ENCODE results near the gene LCN15.
"Not testable (repeated sequence)": the region's sequence is repeated elsewhere in the genome, so short reads cannot be mapped to it uniquely, and the experiment has no call there.

Gene LCN15

GRCh38 chr9:136719195-136719880 is 45.0 kb downstream of the LCN15 start:
- no peak for DNase-seq

- DNase-seq = no peak
Measured at GRCh38 chr9:136718345-136719194, 45.7 kb downstream of the LCN15 start.

- DNase-seq = no peak
Measured at GRCh38 chr9:136717399-136717798, 46.9 kb downstream of the LCN15 start.

GRCh38 chr9:136714893-136715274 is 49.4 kb downstream of the LCN15 start:
- DNase-seq = no peak

GRCh38 chr9:136714096-136714892 is 50.0 kb downstream of the LCN15 start:
- no peak for DNase-seq

GRCh38 chr9:136713550-136713949 is 50.8 kb downstream of the LCN15 start:
- peak; percentile 18 for DNase-seq

GRCh38 chr9:136712690-136713544 is 51.4 kb downstream of the LCN15 start:
- DNase-seq = no peak

- peak; percentile 54 for DNase-seq
Measured at GRCh38 chr9:136711751-136712689, 52.3 kb downstream of the LCN15 start, which contains the start of gene DIPK1B. Gene DIPK1B, plus strand, starts transcription at chr9:136712572. Its CDS starts 94 bp downstream, at chr9:136712666.

- DNase-seq = not testable (repeated sequence)
Measured at GRCh38 chr9:136711219-136711648, 53.1 kb downstream of the LCN15 start.

GRCh38 chr9:136710543-136710942 is 53.8 kb downstream of the LCN15 start:
- no peak for DNase-seq

Data from NCI-H1092 (cell line).